ENCODE data around the gene PRPS2.

The PRPS2 gene

GRCh38 chrX:12843668-12844279 lies 52.6 kb downstream of the PRPS2 start:
- no peak for TF ChIP-seq MAX (IDR thresholded peaks at IDR 0.05; ENCODE audit: low read depth, low read length)
- TF ChIP-seq CTCF (IDR thresholded peaks at IDR 0.05; ENCODE audit: low read depth, low read length), result no peak
- TF ChIP-seq MYC (IDR thresholded peaks at IDR 0.05; ENCODE audit: low read depth, low read length), result no peak
- TF ChIP-seq POLR2A (IDR thresholded peaks at IDR 0.05; ENCODE audit: extremely low read depth, insufficient read length), result no peak
- DNase-seq (ENCODE audit: low read depth), result no peak
- H3K4me3 ChIP-seq (ENCODE audit: low read depth, low read length), result no peak overlapping the region

GRCh38 chrX:12844319-12844718 lies 53.1 kb downstream of the PRPS2 start:
- DNase-seq (ENCODE audit: low read depth), result no peak
- no peak overlapping the region for H3K4me3 ChIP-seq (ENCODE audit: low read depth, low read length)
- TF ChIP-seq MAX (IDR thresholded peaks at IDR 0.05; ENCODE audit: low read depth, low read length) (no peak), CTCF (IDR thresholded peaks at IDR 0.05; ENCODE audit: low read depth, low read length) (no peak), MYC (IDR thresholded peaks at IDR 0.05; ENCODE audit: low read depth, low read length) (no peak), POLR2A (IDR thresholded peaks at IDR 0.05; ENCODE audit: extremely low read depth, insufficient read length) (no peak)

GRCh38 chrX:12865359-12865758 lies 74.1 kb downstream of the PRPS2 start:
- H3K4me3 ChIP-seq (ENCODE audit: low read depth, low read length), result no peak overlapping the region
- peak; percentile 25 for DNase-seq (ENCODE audit: low read depth)
- no peak for TF ChIP-seq POLR2A (IDR thresholded peaks at IDR 0.05; ENCODE audit: extremely low read depth, insufficient read length)
- no peak for TF ChIP-seq CTCF (IDR thresholded peaks at IDR 0.05; ENCODE audit: low read depth, low read length)
- no peak for TF ChIP-seq MAX (IDR thresholded peaks at IDR 0.05; ENCODE audit: low read depth, low read length)
- no peak for TF ChIP-seq MYC (IDR thresholded peaks at IDR 0.05; ENCODE audit: low read depth, low read length)

- TF ChIP-seq CTCF (IDR thresholded peaks at IDR 0.05; ENCODE audit: low read depth, low read length) (no peak), POLR2A (IDR thresholded peaks at IDR 0.05; ENCODE audit: extremely low read depth, insufficient read length) (no peak), MAX (IDR thresholded peaks at IDR 0.05; ENCODE audit: low read depth, low read length) (no peak), MYC (IDR thresholded peaks at IDR 0.05; ENCODE audit: low read depth, low read length) (no peak)
- H3K4me3 ChIP-seq (ENCODE audit: low read depth, low read length), result no peak within 1 kb of the TSS
- DNase-seq (ENCODE audit: low read depth), result no peak
Measured at GRCh38 chrX:12866451-12867377, 75.5 kb downstream of the PRPS2 start, which contains the start of gene TLR7. Gene TLR7 (plus strand): TSS chrX:12867072. CDS start chrX:12867579, 507 bp downstream.

- TF ChIP-seq POLR2A (IDR thresholded peaks at IDR 0.05; ENCODE audit: extremely low read depth, insufficient read length), result no peak
- no peak for DNase-seq (ENCODE audit: low read depth)
Measured at GRCh38 chrX:12867685-12868084, 76.5 kb downstream of the PRPS2 start.

GRCh38 chrX:12868747-12869146 lies 77.5 kb downstream of the PRPS2 start:
- H3K4me3 ChIP-seq (ENCODE audit: low read depth, low read length), result no peak overlapping the region
- no peak for TF ChIP-seq POLR2A (IDR thresholded peaks at IDR 0.05; ENCODE audit: extremely low read depth, insufficient read length)
- TF ChIP-seq MYC (IDR thresholded peaks at IDR 0.05; ENCODE audit: low read depth, low read length), result no peak
- TF ChIP-seq MAX (IDR thresholded peaks at IDR 0.05; ENCODE audit: low read depth, low read length), result no peak
- DNase-seq (ENCODE audit: low read depth), result no peak

More at GRCh38 chrX:12867685-12868084, 76.5 kb downstream of the PRPS2 start:
- no peak overlapping the region for H3K4me3 ChIP-seq (ENCODE audit: low read depth, low read length)

All from NB4 (cell line).